Psoas muscle (tissue), 8 donors: ENCODE data around the gene STARD5. TPM values are rescaled to one million over a fixed set of nuclear protein-coding genes. Genes with fewer than 3 reads are reported as not detected.

Source experiments
- ATAC-seq, 4 donors: fragments of 200-7000 bp; cut with Tn5 transposase; one replicate each; pipeline ENCODE4 v1.9.1; 2020; ENCODE audit warnings: moderate library complexity in 3 of 4, mild to moderate bottlenecking in 2 of 4
- DNase-seq, 2 donors: peaks; one replicate each; pipeline ENCODE4 v3.0.0-alpha.2; 2020
- H3K27ac ChIP-seq: fragments of 200-600 bp; one replicate; pipeline ENCODE4 v1.8.0; 2022
- H3K27me3 ChIP-seq, 3 donors: fragments of 200-600 bp in 1 of 3; one replicate each; pipeline versions ENCODE4 v1.6.1 to v1.8.0; 2013 to 2022; ENCODE audit warnings: low read length in 2 of 3, mild to moderate bottlenecking in 2 of 3, moderate library complexity in 1 of 3; ENCODE audit not compliant: insufficient read depth in 3 of 3
- H3K36me3 ChIP-seq, 2 donors: fragments of 200-600 bp in 1 of 2; one replicate each; pipeline versions ENCODE4 v1.6.1 to v1.8.0; 2013 to 2022; ENCODE audit warnings: low read depth in 1 of 2, mild to moderate bottlenecking in 1 of 2, moderate library complexity in 1 of 2; ENCODE audit not compliant: insufficient read depth in 1 of 2
- H3K4me1 ChIP-seq: fragments of 200-600 bp; one replicate; pipeline ENCODE4 v1.8.0; 2022
- H3K4me3 ChIP-seq: fragments of 200-600 bp; one replicate; pipeline ENCODE4 v1.8.0; 2022; ENCODE audit warnings: mild to moderate bottlenecking
- H3K9me3 ChIP-seq: fragments of 200-600 bp; one replicate; pipeline ENCODE4 v1.8.0; 2022
- CTCF ChIP-seq: fragments of 200-600 bp; IDR thresholded peaks from one replicate; pipeline ENCODE4 v1.8.0; 2022; ENCODE audit warnings: antibody characterized with exemption
- WGBS, 3 donors: extraction: QIAGEN DNeasy Blood & Tissue Kit; methylation state at CpG; one replicate each; pipeline versions ENCODE4 v1.1.6 to v1.1.7; 2013; 5-methylcytosine and 5-hydroxymethylcytosine counted together
- intact Hi-C, 2 donors: fragments of 100-400 bp; cut with DNase I; formaldehyde crosslinking; loops; one replicate each; pipeline versions ENCODE4 v1.11.0 to v1.14.2; 2022
- polyA plus RNA-seq, 3 donors: library from polyadenylated mRNA; stranded (reverse); fragments of 200-250 nt; gene quantifications; one replicate each; pipeline ENCODE4 v1.2.3, GENCODE V29; 2013
- total RNA-seq, 4 donors: library from RNA; stranded (reverse); fragmentation: NEBNext Ultra II Directional in 2 of 4; extraction: Animal tissue kit (Norgen Biotek cat#: 25700) in 2 of 4; gene quantifications; one replicate each; pipeline versions ENCODE4 v1.2.1 to v1.2.4, GENCODE V29; 2021 to 2023
- donor health status: healthy with polysubstance abuse.
- donor health status: DM: no; HTN: no; CAD: no; lungs with moderate emphysema.
- donor health status: Bipolar disorder and iron deficiency.
- donor health status: healthy.
- donor health status: DM: yes; HTN: yes; CAD: no.
- donor health status: DM: no; HTN: no; CAD: no.
- donor health status: DM: no; HTN: no; CAD: no.
- donor health status: DM: yes; HTN: yes; CAD: no.

STARD5 gene
- total and polyA plus RNA-seq, 7 donors, result 0.25 to 1.9 (median 0.64) TPM

- ATAC-seq (no peak), DNase-seq (no peak)
- Histone ChIP-seq H3K27me3 (no peaks in the 10 kb centered on the region), H3K36me3 (peaks cover 0 to 6% of the 10 kb centered on the region in 2 donors), H3K4me3 (no peak overlapping the region), H3K9me3 (no peaks in the 10 kb centered on the region), H3K27ac (no peak overlapping the region), H3K4me1 (no peaks in the 10 kb centered on the region)
- TF ChIP-seq CTCF, result no peak
- intact Hi-C loops, result no loop called here
- WGBS, 3 donors, result 81 to 92% (median 89%) methylated on average over 8 of the region's 8 CpGs
These were observed 14.1 kb downstream of the STARD5 start for GRCh38 chr15:81309647-81310450.

- ATAC-seq, result no peak
- 63 to 74% (median 68%) methylated on average over 2 of the region's 2 CpGs for WGBS, 3 donors
- Histone ChIP-seq H3K27ac (no peak overlapping the region), H3K36me3 (peaks cover 0 to 6% of the 10 kb centered on the region in 2 donors), H3K4me3 (no peak overlapping the region), H3K4me1 (no peaks in the 10 kb centered on the region), H3K27me3 (no peaks in the 10 kb centered on the region), H3K9me3 (no peaks in the 10 kb centered on the region)
- no peak for TF ChIP-seq CTCF
- intact Hi-C loops, result no loop called here
- no peak for DNase-seq
These were observed 15.7 kb downstream of the STARD5 start for GRCh38 chr15:81308260-81308659.

DNA sequence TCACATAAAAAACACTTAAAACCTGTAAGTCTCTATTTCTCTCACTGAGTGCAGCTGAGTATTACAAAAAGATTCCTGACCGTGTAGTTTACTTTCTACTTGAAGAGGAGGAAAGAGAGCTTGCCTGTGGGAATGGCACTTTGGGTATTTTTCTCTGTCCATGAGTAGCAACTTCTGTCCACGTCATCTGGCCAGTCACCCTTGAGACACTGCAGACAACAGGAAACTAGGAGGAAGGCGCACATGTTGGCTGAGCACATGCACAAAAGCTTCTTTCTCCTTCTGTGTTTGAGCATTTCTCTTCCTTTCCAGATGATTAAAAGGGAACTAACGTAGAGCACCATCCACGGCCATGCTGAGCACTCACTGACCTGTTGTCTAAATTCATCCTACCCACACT lies 19.7 kb downstream of the STARD5 start:
- no peaks in the 10 kb centered on the region for H3K4me1 ChIP-seq
- peak in 1 of 4 donors; percentile 8 for ATAC-seq
- intact Hi-C loops, result no loop called here
- TF ChIP-seq CTCF, result no peak
- no peaks in the 10 kb centered on the region for H3K9me3 ChIP-seq
- no peak overlapping the region for H3K27ac ChIP-seq
- H3K36me3 ChIP-seq, result peaks cover 0 to 6% of the 10 kb centered on the region in 2 donors
- 37 to 55% (median 42%) methylated on average over 5 of the region's 5 CpGs for WGBS, 3 donors
- no peak for DNase-seq
- no peaks in the 10 kb centered on the region for H3K27me3 ChIP-seq
- H3K4me3 ChIP-seq, result no peak overlapping the region

DNA sequence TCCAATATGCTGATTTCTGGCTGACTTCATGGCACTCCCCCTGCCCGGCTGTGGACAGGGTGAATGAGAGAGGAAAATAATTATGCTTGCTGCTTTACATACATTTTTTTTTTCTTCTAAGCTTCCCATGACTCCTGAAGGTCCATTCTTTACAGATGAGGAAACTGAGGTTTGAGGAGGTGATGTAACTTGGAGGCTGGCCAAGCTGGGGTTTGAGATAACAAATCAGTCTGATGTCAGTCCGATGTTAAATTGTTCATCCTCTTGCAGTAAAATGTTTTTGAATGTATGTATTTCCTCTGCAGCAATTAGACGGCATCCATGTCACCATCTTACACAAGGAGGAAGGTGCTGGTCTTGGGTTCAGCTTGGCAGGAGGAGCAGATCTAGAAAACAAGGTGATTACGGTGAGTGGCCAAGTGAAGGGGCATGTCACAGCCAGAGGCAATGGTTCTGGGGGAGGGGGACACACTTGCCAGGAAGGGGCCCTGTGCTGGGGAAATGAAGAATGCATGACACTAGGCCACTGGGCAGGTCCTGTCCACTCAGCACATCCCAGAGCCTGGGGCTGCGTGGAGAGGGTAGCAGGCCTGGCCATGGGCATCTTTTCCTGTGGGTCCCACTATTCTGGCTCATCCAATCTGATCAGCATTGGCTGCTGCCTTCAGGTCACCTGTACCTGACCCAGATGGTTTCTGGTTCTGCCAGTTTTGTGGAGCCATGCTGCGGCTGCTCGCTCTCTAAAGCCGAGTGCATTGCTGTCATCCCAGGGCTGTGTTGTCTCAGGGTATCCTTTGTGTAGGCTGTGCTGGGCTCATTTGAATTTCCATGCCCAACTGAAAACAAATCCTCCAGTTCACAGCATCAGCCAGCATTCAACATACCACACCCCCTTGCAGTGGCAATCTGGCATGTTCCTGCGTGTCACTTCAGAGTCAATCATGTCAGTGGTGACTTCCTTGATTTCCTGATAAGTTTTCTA lies 20.4 kb downstream of the STARD5 start:
- no peaks in the 10 kb centered on the region for H3K4me1 ChIP-seq
- ATAC-seq, result no peak
- no peak for DNase-seq
- no peak for TF ChIP-seq CTCF
- WGBS, 3 donors, result 77 to 78% (median 78%) methylated on average over 9 of the region's 9 CpGs
- H3K36me3 ChIP-seq, result peaks cover 0 to 6% of the 10 kb centered on the region in 2 donors
- no peaks in the 10 kb centered on the region for H3K9me3 ChIP-seq
- no peaks in the 10 kb centered on the region for H3K27me3 ChIP-seq
- no peak overlapping the region for H3K4me3 ChIP-seq
- H3K27ac ChIP-seq, result no peak overlapping the region
- intact Hi-C loops, result no loop called here
